Muscle of leg (tissue), 11 donors: ENCODE results near the gene MARCKSL1. TPM values are rescaled to one million over a fixed set of nuclear protein-coding genes. Genes with fewer than 3 reads are reported as not detected.
"Not testable (repeated sequence)": the region's sequence is repeated elsewhere in the genome, so short reads cannot be mapped to it uniquely, and the experiment has no call there.

Experiments
- DNase-seq: peaks from one replicate; pipeline ENCODE4 v3.0.0; 2013
- H3K27ac ChIP-seq: one replicate; pipeline ENCODE4 v1.5.1; 2013; ENCODE audit warnings: mild to moderate bottlenecking, low read length, control low read depth
- H3K27me3 ChIP-seq: one replicate; pipeline ENCODE4 v1.6.1; 2013; ENCODE audit warnings: low read length; ENCODE audit not compliant: control insufficient read depth, insufficient read depth
- H3K36me3 ChIP-seq: one replicate; pipeline ENCODE4 v1.6.1; 2013; ENCODE audit warnings: low read length; ENCODE audit not compliant: control insufficient read depth, insufficient read depth
- H3K4me1 ChIP-seq: one replicate; pipeline ENCODE4 v1.6.1; 2013; ENCODE audit warnings: low read length; ENCODE audit not compliant: control insufficient read depth, insufficient read depth
- H3K4me3 ChIP-seq: one replicate; pipeline ENCODE4 v1.5.1; 2013; ENCODE audit warnings: low read length, control low read depth
- H3K9me3 ChIP-seq: replicated peaks from 2 replicates; pipeline ENCODE4 v1.6.1; 2013; ENCODE audit warnings: low read depth, low read length; ENCODE audit not compliant: control insufficient read depth
- WGBS: methylation state at CpG from one replicate; pipeline ENCODE4 v1.1.5; 2013; ENCODE audit warnings: missing lambda C conversion rate; ENCODE audit not compliant: insufficient coverage; 5-methylcytosine and 5-hydroxymethylcytosine counted together
- polyA plus RNA-seq, 8 donors: library from polyadenylated mRNA; unstranded; fragments of 120-200 nt; gene quantifications; one replicate each; pipeline versions ENCODE4 v1.2.1 to v1.2.3, GENCODE V29; 2013; ENCODE audit warnings: inconsistent platforms in 1 of 8, low replicate concordance in 1 of 8; ENCODE audit not compliant: insufficient read length in 8 of 8, insufficient read depth in 1 of 8
- total RNA-seq: library from RNA; stranded (reverse); fragments of 120-200 nt; gene quantifications from one replicate; pipeline ENCODE4 v1.2.4, GENCODE V29; 2013

Gene MARCKSL1
- total and polyA plus RNA-seq, 9 donors = 50.1 to 210 (median 174) TPM

GRCh38 chr1:32365445-32365844 is 29.4 kb upstream of the MARCKSL1 start:
- no peaks in the 10 kb centered on the region for H3K27me3 ChIP-seq
- H3K4me3 ChIP-seq = no peak overlapping the region
- 95% methylated on average over 4 of the region's 6 CpGs for WGBS
- no peak overlapping the region for H3K27ac ChIP-seq
- peaks cover 68% of the 10 kb centered on the region for H3K36me3 ChIP-seq
- DNase-seq = no peak
- peaks cover 16% of the 10 kb centered on the region for H3K4me1 ChIP-seq
- H3K9me3 ChIP-seq = no peaks in the 10 kb centered on the region

GRCh38 chr1:32364836-32365235 is 28.8 kb upstream of the MARCKSL1 start:
- Histone ChIP-seq H3K9me3 (no peaks in the 10 kb centered on the region), H3K4me1 (peaks cover 16% of the 10 kb centered on the region), H3K27me3 (no peaks in the 10 kb centered on the region), H3K36me3 (peaks cover 70% of the 10 kb centered on the region), H3K27ac (no peak overlapping the region), H3K4me3 (no peak overlapping the region)
- 86% methylated on average over 1 of the region's 5 CpGs for WGBS
- no peak for DNase-seq

DNA sequence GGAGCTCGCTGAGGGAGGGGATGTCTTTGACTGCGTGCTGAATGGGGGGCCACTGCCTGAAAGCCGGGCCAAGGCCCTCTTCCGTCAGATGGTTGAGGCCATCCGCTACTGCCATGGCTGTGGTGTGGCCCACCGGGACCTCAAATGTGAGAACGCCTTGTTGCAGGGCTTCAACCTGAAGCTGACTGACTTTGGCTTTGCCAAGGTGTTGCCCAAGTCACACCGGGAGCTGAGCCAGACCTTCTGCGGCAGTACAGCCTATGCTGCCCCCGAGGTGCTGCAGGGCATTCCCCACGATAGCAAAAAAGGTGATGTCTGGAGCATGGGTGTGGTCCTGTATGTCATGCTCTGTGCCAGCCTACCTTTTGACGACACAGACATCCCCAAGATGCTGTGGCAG is 27.7 kb upstream of the MARCKSL1 start:
- no peaks in the 10 kb centered on the region for H3K9me3 ChIP-seq
- no peak overlapping the region for H3K27ac ChIP-seq
- H3K27me3 ChIP-seq = no peaks in the 10 kb centered on the region
- peaks cover 63% of the 10 kb centered on the region for H3K36me3 ChIP-seq
- peaks cover 16% of the 10 kb centered on the region for H3K4me1 ChIP-seq
- 90% methylated on average over 11 of the region's 12 CpGs for WGBS
- no peak overlapping the region for H3K4me3 ChIP-seq
- no peak for DNase-seq

DNA sequence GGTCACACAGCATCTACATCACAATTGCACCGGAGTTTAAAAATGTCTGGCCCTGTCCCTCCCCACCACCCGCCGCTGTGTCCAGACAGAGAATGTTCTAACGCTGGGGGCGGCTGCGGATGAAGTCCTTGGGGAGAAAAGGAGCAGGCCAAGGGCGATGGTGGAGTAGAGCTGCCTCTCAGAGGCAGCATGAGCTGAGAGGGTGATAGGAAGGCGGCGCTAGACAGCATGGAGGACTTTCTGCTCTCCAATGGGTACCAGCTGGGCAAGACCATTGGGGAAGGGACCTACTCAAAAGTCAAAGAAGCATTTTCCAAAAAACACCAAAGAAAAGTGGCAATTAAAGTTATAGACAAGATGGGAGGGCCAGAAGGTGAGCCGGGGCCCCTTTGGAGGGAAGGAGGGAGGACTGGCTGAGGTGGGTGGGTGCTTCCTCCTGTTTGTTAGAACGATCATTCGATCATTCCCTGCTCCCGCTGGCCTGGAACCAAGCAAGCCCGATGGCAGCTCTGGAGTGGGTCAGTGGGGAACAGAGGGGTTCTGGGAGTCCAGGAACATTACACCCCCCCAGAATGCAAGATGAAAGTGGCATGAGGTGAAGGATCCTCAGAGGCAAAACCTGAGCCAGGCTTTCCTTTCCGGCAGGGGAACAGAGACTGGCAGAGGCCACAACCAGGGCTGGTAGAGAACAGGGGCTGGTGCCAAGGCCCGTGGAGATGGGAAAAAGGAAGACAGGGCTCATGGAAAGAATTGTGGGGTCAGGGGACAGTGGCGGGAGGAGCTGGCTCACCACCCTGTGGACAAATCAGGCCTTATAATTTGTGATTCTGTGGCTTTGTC is 26.7 kb upstream of the MARCKSL1 start, which contains the start of the genes FAM229A and TSSK3:
FAM229A (minus strand) TSS at position 12 of the 840 bp plus-strand sequence. CDS start 394 bp downstream, outside the sequence.
TSSK3 (plus strand) TSS at position 66 of the 840 bp plus-strand sequence; CDS start at position 229, 163 bp downstream.
- 46% methylated on average over 8 of the region's 17 CpGs for WGBS
- H3K36me3 ChIP-seq = peaks cover 53% of the 10 kb centered on the region

DNA sequence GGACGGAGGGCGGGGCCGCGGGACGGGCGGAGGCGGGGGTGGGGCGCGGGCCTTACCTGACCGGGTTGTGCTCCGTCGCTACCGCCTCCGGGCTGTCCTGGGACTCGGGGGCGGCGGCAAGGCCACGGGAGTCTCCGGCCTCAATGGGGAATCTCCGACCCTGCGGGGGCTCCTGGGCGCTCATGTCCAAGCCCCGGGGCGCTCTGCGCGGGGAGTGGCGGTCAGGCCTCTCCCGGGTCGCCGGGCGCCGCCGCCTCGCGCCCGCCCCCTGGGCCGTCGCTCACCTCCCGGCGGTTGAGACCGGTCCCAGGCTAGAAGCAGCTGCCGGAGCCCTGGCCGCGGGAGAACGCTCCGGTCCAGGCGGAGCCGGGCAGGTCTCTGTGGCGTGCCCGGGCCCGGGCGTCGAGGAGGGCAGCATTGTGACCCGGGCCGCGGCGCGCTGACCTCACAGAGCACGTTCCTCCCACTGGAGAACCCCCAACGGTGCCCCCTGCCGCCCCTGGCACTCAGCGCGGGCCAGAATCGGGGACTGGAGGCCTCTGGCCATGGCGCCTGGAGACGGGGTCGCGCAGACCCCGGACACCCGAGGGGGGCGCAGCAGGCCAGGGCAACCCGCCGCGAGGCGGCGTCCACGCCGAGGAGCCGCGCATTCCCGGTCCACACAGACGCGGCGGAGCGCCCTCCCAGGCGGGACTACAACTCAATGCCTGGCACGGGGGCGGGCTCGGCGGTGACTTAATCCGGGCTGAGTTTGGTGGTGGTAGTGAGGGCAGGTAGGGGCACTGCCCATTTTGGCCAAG is 25.8 kb upstream of the MARCKSL1 start:
- H3K36me3 ChIP-seq = peaks cover 45% of the 10 kb centered on the region
- WGBS = under 1% methylated on average over 86 of the region's 91 CpGs
- no peaks in the 10 kb centered on the region for H3K27me3 ChIP-seq
- peaks cover 16% of the 10 kb centered on the region for H3K4me1 ChIP-seq
- peak overlapping the region; percentile 45 for H3K4me3 ChIP-seq
- peak; percentile 71 for DNase-seq
- H3K9me3 ChIP-seq = no peaks in the 10 kb centered on the region
- H3K27ac ChIP-seq = peak overlapping the region; percentile 42

More for the DNA sequence above, 26.7 kb upstream of the MARCKSL1 start, which contains the start of the genes FAM229A and TSSK3:
- Histone ChIP-seq H3K4me1 (peaks cover 16% of the 10 kb centered on the region), H3K4me3 (peak within 1 kb of the TSS; percentile 45), H3K27me3 (no peaks in the 10 kb centered on the region), H3K27ac (peak within 1 kb of the TSS; percentile 42), H3K9me3 (no peaks in the 10 kb centered on the region)
- no peak for DNase-seq

GRCh38 chr1:32361308-32361673 is 25.3 kb upstream of the MARCKSL1 start:
- H3K4me1 ChIP-seq = peaks cover 16% of the 10 kb centered on the region
- 22% methylated on average over 35 of the region's 35 CpGs for WGBS

DNA sequence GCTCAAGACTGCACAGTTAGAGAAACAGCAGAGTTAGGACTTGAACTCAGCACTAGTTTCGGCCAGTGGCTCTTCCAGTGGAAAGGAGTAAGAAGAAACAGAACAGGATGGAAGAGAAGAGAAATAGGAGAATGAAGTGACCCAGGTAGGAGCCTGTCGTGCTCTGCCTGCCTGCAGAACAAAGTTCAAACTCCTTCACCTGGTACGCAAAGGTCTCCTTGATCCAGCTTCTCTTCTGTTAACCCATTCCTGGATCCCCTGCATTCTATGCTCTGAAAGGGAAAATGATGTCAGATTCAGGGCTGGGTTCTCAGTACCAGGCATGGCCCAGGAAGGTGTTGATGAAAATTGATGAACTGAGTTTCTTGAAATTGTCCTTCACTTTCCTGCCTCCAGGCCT is 22.4 kb upstream of the MARCKSL1 start:
- Histone ChIP-seq H3K27me3 (no peaks in the 10 kb centered on the region), H3K4me3 (no peak overlapping the region), H3K36me3 (peaks cover 27% of the 10 kb centered on the region), H3K27ac (no peak overlapping the region), H3K9me3 (no peaks in the 10 kb centered on the region), H3K4me1 (peaks cover 23% of the 10 kb centered on the region)
- WGBS = 100% methylated on average over 1 of the region's 3 CpGs
- no peak for DNase-seq

More at GRCh38 chr1:32361308-32361673, 25.3 kb upstream of the MARCKSL1 start:
- H3K27me3 ChIP-seq = no peaks in the 10 kb centered on the region
- H3K27ac ChIP-seq = no peak overlapping the region
- peaks cover 39% of the 10 kb centered on the region for H3K36me3 ChIP-seq
- no peak overlapping the region for H3K4me3 ChIP-seq
- no peaks in the 10 kb centered on the region for H3K9me3 ChIP-seq
- no peak for DNase-seq

GRCh38 chr1:32357614-32358013 is 21.6 kb upstream of the MARCKSL1 start:
- no peaks in the 10 kb centered on the region for H3K27me3 ChIP-seq
- 17% methylated on average over 1 of the region's 6 CpGs for WGBS
- H3K27ac ChIP-seq = no peak overlapping the region
- no peaks in the 10 kb centered on the region for H3K9me3 ChIP-seq
- DNase-seq = no peak
- H3K4me3 ChIP-seq = no peak overlapping the region
- peaks cover 27% of the 10 kb centered on the region for H3K4me1 ChIP-seq
- peaks cover 20% of the 10 kb centered on the region for H3K36me3 ChIP-seq

DNA sequence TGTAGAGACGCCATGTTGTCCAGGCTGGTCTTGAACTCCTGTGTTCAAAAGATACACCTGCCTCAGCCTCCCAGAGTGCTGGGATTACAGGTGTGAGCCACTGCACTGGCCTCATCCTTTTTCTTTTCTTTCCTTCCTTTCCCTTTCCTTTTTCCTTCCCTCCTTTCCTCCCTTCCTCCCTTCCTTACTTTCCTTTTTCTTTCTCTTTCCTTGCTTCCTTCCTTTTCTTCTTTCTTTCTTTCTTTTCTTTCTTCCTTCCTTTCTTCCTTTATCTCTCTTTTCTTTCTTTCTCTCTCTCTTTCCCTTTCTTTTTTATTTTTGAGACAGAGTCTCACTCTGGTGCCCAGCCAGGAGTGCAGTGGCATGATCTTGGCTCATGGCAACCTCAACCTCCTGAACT is 20.4 kb upstream of the MARCKSL1 start:
- peaks cover 20% of the 10 kb centered on the region for H3K36me3 ChIP-seq
- H3K4me3 ChIP-seq = no peak overlapping the region
- WGBS = 100% methylated on average over 1 of the region's 1 CpG
- no peak overlapping the region for H3K27ac ChIP-seq
- peaks cover 30% of the 10 kb centered on the region for H3K4me1 ChIP-seq
- H3K27me3 ChIP-seq = no peaks in the 10 kb centered on the region
- H3K9me3 ChIP-seq = no peaks in the 10 kb centered on the region
- no peak for DNase-seq

- not testable (repeated sequence) for H3K27me3 ChIP-seq, H3K27ac ChIP-seq, DNase-seq, H3K9me3 ChIP-seq, H3K4me3 ChIP-seq
- Histone ChIP-seq H3K36me3 (peaks cover 20% of the 10 kb centered on the region), H3K4me1 (peaks cover 27% of the 10 kb centered on the region)
- WGBS = 44% methylated on average over 1 of the region's 6 CpGs
These were observed 19.7 kb upstream of the MARCKSL1 start for GRCh38 chr1:32355778-32356177.
